ENCODE data around the gene IQSEC3. TPM values are rescaled to one million over a fixed set of nuclear protein-coding genes. Genes with fewer than 3 reads are reported as not detected.
"Not testable (repeated sequence)": the region's sequence is repeated elsewhere in the genome, so short reads cannot be mapped to it uniquely, and the experiment has no call there.

Gene IQSEC3
- total and polyA plus RNA-seq, 5 donors = 1.3 to 3.6 (median 1.5) TPM

DNA sequence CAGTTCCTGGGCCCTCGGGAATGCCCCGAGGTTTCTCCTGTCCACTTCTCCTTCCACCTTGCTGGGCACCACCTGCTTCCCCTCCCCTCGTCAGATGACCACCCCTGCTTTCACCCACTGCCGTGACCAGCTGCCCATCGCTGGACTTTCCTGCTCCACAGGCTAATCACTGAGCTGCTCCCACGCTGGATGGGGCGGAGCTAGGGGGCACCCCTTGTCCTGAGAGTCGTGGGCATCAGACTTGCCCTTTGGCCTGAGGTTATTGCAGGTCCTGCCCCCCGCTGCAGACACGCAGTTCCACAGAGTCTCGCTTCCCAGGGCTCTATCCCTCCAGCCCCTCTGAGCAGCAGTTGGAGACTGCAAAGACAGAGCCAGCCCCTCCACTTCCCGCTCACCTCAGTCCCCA is 147.0 kb downstream of the IQSEC3 start:
- WGBS = 49% methylated on average over 12 of the region's 12 CpGs
- DNase-seq (no peak), ATAC-seq (no peak)
- Histone ChIP-seq H3K27ac (ENCODE audit: low read length) (no peak overlapping the region), H3K9me3 (ENCODE audit: control insufficient read depth, low read length) (no peaks in the 10 kb centered on the region), H3K4me3 (ENCODE audit: low read length) (no peak overlapping the region), H3K27me3 (ENCODE audit: control insufficient read depth, insufficient read depth) (no peaks in the 10 kb centered on the region), H3K4me1 (ENCODE audit: control insufficient read depth, insufficient read depth, low read length) (no peaks in the 10 kb centered on the region)
- intact Hi-C loops (cut with DNase I) = no loop called here

DNA sequence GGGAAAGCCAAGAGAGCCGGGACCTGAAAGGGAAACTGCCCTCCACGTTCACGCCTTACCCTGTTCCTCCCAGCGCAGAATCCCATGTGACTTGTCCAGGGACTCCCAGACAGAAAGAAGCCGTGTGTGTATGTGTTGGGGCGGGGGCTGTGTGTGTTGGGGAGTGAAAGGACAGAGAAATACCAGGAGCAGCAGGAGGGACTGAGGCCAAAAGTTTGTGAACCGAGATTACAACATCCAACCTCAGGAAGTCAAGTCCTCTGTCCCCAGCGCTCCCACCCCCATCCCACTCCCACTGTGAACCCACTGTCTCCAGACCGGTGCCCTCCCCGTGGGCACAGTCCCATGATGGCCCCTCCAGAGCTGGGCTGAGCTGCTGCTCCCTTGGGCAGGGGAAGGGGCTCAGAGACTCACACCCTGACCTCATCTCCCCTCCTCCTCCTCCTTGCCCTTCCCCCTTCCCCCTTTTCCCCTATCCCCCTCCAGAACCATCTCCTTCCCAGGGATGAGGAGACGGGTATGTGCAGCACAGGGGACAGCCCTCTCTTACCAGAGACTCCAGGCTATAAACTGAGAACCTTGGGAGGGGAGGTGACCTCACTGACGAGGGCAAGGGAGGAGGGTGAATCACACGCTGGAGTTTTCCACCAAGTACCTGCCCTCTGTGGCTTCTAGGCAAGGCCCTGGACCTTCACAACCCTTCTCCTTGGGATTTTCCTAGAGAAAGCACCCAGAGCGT is 147.6 kb downstream of the IQSEC3 start, which contains the start of gene SLC6A12:
Gene SLC6A12 (minus strand): TSS at position 155 of the 739 bp plus-strand sequence. CDS start 4,171 bp downstream, outside the sequence.
- H3K4me3 ChIP-seq (ENCODE audit: low read length) = no peak within 1 kb of the TSS
- peak in 1 of 2 donors; percentile 10 for ATAC-seq

DNA sequence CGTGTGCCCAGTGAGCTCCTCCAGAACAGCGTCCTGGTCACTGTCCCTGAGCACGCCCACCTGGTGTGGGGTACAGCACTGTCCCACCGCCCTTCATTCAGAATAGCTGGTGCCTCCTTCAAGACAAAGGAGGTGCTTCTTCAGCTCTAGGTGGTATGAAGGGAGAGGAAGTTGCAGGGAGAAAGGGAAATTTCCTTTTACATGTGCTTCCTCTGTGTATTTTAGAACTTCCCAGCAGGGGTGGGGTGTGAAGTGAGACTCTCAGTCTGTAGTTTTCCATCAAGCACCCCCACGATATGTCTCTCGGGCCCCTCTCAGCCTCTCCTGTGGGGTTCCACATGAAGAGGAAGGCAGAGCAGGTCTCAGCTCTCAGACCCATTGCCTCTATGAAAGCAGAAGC is 148.5 kb downstream of the IQSEC3 start:
- H3K9me3 ChIP-seq (ENCODE audit: control insufficient read depth, low read length) = no peaks in the 10 kb centered on the region
- WGBS = 90% methylated on average over 6 of the region's 6 CpGs
- intact Hi-C loops (cut with DNase I) = no loop called here

More for the DNA sequence above, 147.6 kb downstream of the IQSEC3 start, which contains the start of gene SLC6A12:
- Histone ChIP-seq H3K27ac (ENCODE audit: low read length) (no peak within 1 kb of the TSS), H3K9me3 (ENCODE audit: control insufficient read depth, low read length) (no peaks in the 10 kb centered on the region), H3K4me1 (ENCODE audit: control insufficient read depth, insufficient read depth, low read length) (no peaks in the 10 kb centered on the region), H3K27me3 (ENCODE audit: control insufficient read depth, insufficient read depth) (no peaks in the 10 kb centered on the region)
- intact Hi-C loops (cut with DNase I) = no loop called here
- DNase-seq = no peak
- 37% methylated on average over 14 of the region's 14 CpGs for WGBS

DNA sequence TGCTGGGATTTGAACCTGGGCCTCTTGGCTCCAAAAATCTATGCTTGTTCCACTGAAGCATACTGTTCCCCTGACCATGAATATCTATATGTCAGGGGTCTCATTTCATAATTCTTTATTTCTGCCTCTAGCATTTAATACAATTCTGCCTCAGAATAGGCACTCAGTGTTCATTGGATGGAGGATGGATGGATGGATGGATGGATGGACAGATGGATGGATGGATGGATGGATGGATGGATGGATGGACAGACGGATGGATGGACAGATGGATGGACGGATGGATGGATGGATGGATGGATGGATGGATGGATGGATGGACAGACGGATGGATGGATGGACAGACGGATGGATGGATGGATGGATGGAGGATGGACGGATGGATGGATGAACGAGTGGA is 150.5 kb downstream of the IQSEC3 start:
- H3K9me3 ChIP-seq (ENCODE audit: control insufficient read depth, low read length); H3K4me3 ChIP-seq (ENCODE audit: low read length); H3K27ac ChIP-seq (ENCODE audit: low read length); intact Hi-C loops (cut with DNase I); H3K4me1 ChIP-seq (ENCODE audit: control insufficient read depth, insufficient read depth, low read length); ATAC-seq; DNase-seq; H3K27me3 ChIP-seq (ENCODE audit: control insufficient read depth, insufficient read depth): not testable (repeated sequence)
- 74% methylated on average over 6 of the region's 6 CpGs for WGBS

More for the DNA sequence above, 148.5 kb downstream of the IQSEC3 start:
- no peak for ATAC-seq
- no peak for DNase-seq
- Histone ChIP-seq H3K27me3 (ENCODE audit: control insufficient read depth, insufficient read depth) (no peaks in the 10 kb centered on the region), H3K4me3 (ENCODE audit: low read length) (no peak overlapping the region), H3K27ac (ENCODE audit: low read length) (no peak overlapping the region), H3K4me1 (ENCODE audit: control insufficient read depth, insufficient read depth, low read length) (no peaks in the 10 kb centered on the region)

DNA sequence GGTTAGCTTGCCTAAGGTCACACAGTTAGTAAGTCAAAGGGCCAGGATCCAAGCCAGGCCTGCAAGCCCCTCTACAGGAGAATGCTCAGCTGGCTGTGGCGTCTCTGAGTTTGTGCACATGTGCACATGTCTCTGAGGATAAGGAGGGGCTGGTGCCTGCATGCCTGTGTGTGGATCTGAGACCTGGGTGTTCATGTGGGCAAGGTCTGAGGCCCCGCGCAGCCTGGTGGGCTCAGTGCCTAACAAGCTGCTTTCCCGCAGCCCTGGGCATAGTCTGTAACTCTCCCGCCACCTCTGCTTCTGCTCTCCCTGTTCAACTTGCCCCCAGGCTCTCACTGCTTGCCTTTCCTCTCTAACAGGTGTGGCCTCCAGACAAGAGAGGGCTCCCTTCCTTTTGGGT is 151.7 kb downstream of the IQSEC3 start:
- Histone ChIP-seq H3K4me1 (ENCODE audit: control insufficient read depth, insufficient read depth, low read length) (no peaks in the 10 kb centered on the region), H3K27ac (ENCODE audit: low read length) (no peak overlapping the region), H3K27me3 (ENCODE audit: control insufficient read depth, insufficient read depth) (no peaks in the 10 kb centered on the region), H3K4me3 (ENCODE audit: low read length) (no peak overlapping the region), H3K9me3 (ENCODE audit: control insufficient read depth, low read length) (no peaks in the 10 kb centered on the region)
- intact Hi-C loops (cut with DNase I) = no loop called here
- no peak for DNase-seq
- WGBS = 83% methylated on average over 5 of the region's 5 CpGs
- ATAC-seq = no peak

DNA sequence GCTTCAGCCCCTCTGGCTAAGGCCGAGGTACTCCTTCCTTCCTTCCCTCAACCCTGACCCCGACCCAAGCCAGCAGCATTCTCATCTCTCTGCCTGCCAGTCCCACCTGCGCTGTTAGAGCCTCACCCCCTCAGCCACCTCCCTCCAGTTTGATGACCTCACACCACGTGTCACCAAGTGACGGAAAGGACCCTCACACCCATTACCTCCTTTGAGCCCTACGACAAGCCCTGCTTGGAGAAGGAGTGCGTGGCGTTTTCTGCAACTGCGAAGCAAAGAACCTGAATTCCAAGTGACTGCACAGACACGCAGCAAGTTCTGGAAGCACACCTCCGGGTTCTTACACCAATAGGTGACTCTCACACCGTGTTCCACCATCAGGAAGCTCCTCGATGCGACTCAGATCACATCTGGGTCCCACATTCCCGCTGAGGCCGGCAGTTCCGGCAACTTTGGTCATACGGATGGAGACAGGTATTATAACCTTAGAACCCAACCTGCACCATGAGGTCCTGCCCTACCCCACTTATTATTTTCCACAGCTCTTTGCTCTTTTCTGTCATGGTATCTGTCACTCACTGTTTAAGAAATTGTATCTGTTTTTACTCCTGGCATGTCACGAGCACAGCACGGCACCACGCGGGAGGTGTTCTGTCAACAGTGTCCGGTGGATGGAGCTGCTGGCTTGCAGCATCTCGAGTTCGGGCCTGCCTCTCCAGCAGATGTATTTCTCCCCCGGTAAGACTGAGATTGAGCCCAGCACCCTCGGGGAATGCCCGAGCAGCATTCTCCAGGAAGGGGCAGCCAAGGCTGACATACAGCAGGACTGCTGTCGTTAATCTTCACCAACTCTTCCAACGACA is 152.4 kb downstream of the IQSEC3 start:
- intact Hi-C loops (cut with DNase I) = no loop called here
- H3K9me3 ChIP-seq (ENCODE audit: control insufficient read depth, low read length) = no peaks in the 10 kb centered on the region
- H3K4me1 ChIP-seq (ENCODE audit: control insufficient read depth, insufficient read depth, low read length) = no peaks in the 10 kb centered on the region
- no peak overlapping the region for H3K4me3 ChIP-seq (ENCODE audit: low read length)
- H3K27ac ChIP-seq (ENCODE audit: low read length) = no peak overlapping the region
- DNase-seq (no peak), ATAC-seq (no peak)
- no peaks in the 10 kb centered on the region for H3K27me3 ChIP-seq (ENCODE audit: control insufficient read depth, insufficient read depth)
- WGBS = 67% methylated on average over 30 of the region's 30 CpGs

DNA sequence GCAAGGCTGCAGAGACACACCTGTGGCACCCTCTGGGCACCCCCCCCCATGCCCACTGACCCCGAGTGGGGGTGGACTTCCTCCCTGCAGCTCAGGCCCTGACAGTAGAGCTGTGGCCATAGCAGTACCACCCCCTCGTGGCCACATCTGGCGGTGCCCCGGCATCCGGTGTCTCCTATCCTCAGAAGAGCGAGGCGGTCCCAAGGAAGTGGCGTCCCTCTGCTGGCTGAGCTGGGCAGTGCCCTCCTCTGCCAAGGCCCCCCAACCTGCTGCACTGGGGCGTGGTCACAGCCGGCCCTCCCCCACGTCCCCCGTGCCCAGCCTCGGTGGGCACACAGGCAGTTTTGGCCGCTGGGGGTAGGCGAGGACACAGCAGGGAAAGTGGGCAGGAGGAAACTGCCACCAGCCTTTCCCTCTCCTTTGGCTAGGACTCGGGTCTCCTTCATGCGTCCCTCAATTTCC is 153.4 kb downstream of the IQSEC3 start:
- Histone ChIP-seq H3K9me3 (ENCODE audit: control insufficient read depth, low read length) (no peaks in the 10 kb centered on the region), H3K4me3 (ENCODE audit: low read length) (no peak overlapping the region), H3K27me3 (ENCODE audit: control insufficient read depth, insufficient read depth) (no peaks in the 10 kb centered on the region), H3K4me1 (ENCODE audit: control insufficient read depth, insufficient read depth, low read length) (no peaks in the 10 kb centered on the region), H3K27ac (ENCODE audit: low read length) (no peak overlapping the region)
- intact Hi-C loops (cut with DNase I) = no loop called here
- DNase-seq = peak; percentile 52 to 89 (median 85)
- peak; percentile 56 to 67 for ATAC-seq
- 36% methylated on average over 17 of the region's 17 CpGs for WGBS

DNA sequence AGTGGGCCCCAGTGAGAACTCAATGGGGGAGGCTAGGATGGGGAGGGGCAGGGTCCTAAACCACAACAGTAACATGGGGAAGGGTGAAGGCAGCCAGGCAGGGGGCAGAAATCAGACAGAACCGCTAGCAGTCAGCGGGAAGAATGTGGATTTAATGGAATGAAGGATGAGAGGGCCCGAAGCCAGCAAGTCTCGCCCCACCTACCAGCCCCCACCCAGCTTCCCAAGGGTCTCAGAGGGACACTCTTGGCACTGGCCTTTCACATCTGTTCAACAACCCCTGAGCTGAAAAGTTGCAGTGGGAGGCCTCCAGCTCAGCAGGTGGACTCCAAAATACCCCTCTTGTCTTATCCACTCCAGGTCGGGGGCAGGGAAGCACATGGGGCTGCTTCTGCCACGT is 153.9 kb downstream of the IQSEC3 start:
- no peaks in the 10 kb centered on the region for H3K27me3 ChIP-seq (ENCODE audit: control insufficient read depth, insufficient read depth)
- ATAC-seq = no peak
- H3K4me1 ChIP-seq (ENCODE audit: control insufficient read depth, insufficient read depth, low read length) = no peaks in the 10 kb centered on the region
- no peak overlapping the region for H3K27ac ChIP-seq (ENCODE audit: low read length)
- no peaks in the 10 kb centered on the region for H3K9me3 ChIP-seq (ENCODE audit: control insufficient read depth, low read length)
- DNase-seq = no peak
- intact Hi-C loops (cut with DNase I) = no loop called here
- H3K4me3 ChIP-seq (ENCODE audit: low read length) = no peak overlapping the region
- WGBS = 68% methylated on average over 6 of the region's 6 CpGs

DNA sequence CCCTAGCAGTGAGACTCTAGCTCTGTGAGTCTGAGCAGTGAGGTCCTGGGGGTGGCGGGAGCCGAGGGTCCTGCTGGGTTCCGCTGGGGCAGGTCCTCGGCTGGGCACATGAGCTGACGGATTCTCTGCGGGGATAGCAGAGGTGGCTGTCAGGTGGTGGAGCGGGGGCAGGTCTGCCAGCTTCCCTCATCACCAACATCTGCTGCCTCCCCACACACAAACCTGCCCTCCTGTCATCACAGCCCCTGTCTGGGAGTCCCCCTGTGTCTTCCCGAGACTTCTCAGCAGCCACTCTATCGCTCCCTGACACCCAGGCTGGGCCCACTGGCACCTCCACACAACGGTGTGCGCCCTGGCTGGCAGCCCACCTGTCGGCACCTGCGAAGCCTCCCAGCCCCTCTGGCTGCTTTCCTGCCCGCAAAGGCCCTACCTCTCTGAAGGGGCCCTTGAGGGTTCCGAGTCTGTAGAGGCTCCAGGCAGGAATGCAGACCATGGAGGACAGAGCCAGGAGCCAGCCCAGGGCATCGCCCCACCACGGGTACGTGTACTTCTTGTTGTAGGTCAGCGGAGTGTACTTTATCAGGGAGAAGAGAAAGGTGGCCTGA is 154.5 kb downstream of the IQSEC3 start:
- WGBS = 80% methylated on average over 19 of the region's 19 CpGs
- ATAC-seq (no peak), DNase-seq (no peak)
- H3K27ac ChIP-seq (ENCODE audit: low read length) = no peak overlapping the region
- H3K4me1 ChIP-seq (ENCODE audit: control insufficient read depth, insufficient read depth, low read length) = no peaks in the 10 kb centered on the region
- H3K9me3 ChIP-seq (ENCODE audit: control insufficient read depth, low read length) = no peaks in the 10 kb centered on the region
- intact Hi-C loops (cut with DNase I) = no loop called here
- no peaks in the 10 kb centered on the region for H3K27me3 ChIP-seq (ENCODE audit: control insufficient read depth, insufficient read depth)
- no peak overlapping the region for H3K4me3 ChIP-seq (ENCODE audit: low read length)

DNA sequence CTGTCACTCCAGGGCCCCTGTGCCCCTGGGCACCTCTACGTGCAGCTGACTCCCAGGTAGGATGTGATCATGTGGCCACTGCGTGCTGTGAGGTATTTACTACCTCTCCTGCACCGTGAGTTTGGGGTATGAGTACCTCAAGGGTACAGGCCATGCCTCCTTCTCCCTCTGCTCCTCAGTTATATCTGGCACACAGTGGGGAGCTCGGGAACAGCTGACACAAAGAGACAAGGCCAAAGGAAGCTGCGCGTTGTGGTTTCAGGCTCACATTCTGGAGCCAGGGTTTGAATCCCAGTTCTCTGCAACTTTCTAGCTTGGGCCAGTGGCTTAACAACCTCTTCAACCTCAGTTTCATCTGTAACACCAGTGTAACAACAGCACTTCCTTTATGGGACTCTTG is 155.2 kb downstream of the IQSEC3 start:
- intact Hi-C loops (cut with DNase I) = no loop called here
- H3K4me1 ChIP-seq (ENCODE audit: control insufficient read depth, insufficient read depth, low read length) = no peaks in the 10 kb centered on the region
- no peaks in the 10 kb centered on the region for H3K27me3 ChIP-seq (ENCODE audit: control insufficient read depth, insufficient read depth)
- ATAC-seq = no peak
- DNase-seq = no peak
- H3K9me3 ChIP-seq (ENCODE audit: control insufficient read depth, low read length) = no peaks in the 10 kb centered on the region
- no peak overlapping the region for H3K27ac ChIP-seq (ENCODE audit: low read length)
- WGBS = 77% methylated on average over 6 of the region's 6 CpGs
- H3K4me3 ChIP-seq (ENCODE audit: low read length) = no peak overlapping the region

DNA sequence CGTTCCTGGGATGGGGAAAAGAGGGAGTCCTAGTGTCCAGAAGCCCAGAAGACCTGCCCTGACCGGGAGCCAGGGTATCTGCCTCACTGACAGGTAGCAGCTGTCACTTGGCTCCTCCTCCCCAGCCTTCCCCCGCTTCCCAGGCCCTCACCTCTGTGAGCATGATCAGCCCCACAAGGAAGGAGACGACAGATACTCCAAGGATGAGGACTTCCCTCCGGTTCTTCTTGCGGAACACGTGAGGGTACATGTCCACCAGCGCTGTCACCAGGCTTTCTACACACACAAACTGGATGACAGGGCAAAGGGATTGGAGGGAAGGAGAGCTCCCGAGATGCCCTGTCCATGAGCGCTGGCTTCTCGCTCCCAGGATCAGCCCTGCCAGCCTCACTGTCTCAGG is 157.3 kb downstream of the IQSEC3 start:
- no peak overlapping the region for H3K27ac ChIP-seq (ENCODE audit: low read length)
- H3K9me3 ChIP-seq (ENCODE audit: control insufficient read depth, low read length) = no peaks in the 10 kb centered on the region
- no peaks in the 10 kb centered on the region for H3K4me1 ChIP-seq (ENCODE audit: control insufficient read depth, insufficient read depth, low read length)
- no peak for DNase-seq
- H3K27me3 ChIP-seq (ENCODE audit: control insufficient read depth, insufficient read depth) = no peaks in the 10 kb centered on the region
- intact Hi-C loops (cut with DNase I) = no loop called here
- 68% methylated on average over 11 of the region's 11 CpGs for WGBS
- ATAC-seq = no peak
- H3K4me3 ChIP-seq (ENCODE audit: low read length) = no peak overlapping the region

All from right cardiac atrium (tissue), 5 donors.